Gastrocnemius medialis (tissue), 4 donors: ENCODE data around the gene MED14.

Experiments
- POLR2A ChIP-seq, 2 donors: fragments of 450-650 bp; IDR thresholded peaks; one replicate each; pipeline ENCODE4 v1.6.1; 2017; ENCODE audit warnings: antibody characterized with exemption in 2 of 2, mild to moderate bottlenecking in 2 of 2, moderate library complexity in 2 of 2
- TF ChIP-seq, protein P1 (sequence below), 5 experiments: fragments of 450-650 bp in 3 of 5; fragments of 200-600 bp in 2 of 5; sonication (generic) in 2 of 5; IDR thresholded peaks in 4 of 5; conservative IDR thresholded peaks in 1 of 5; 1 replicate in 4 of 5; 2 replicates in 1 of 5; pipeline ENCODE4 v1.5.1; 2016 to 2019; ENCODE audit warnings: antibody characterized with exemption in 5 of 5, mild to moderate bottlenecking in 3 of 5, moderate library complexity in 3 of 5

DNA sequence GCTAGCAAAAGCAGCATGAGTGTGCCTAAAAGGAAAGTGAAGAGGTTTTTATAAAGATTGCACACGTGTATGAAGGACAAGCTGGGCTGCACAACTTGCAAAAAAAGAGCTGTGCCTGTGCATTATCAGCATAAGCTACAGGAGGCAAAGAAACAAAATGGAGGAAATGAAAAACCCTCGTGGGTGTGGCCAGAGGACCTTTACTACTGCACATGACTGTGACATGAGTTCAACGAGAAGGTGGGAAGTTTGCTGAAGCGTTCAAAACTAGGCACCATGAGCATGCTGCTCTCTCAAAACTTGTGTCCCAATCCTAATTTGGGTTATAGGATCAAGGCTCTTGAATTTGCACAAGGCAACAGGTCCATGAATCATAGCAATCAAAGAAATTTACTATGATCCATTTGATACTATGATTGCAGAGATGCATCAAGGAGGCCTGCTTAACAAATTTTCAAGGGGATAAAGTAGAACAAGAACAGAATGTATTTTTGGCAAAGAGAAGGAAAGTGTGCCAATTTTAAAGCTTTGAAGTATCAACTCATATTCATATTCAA is 49.9 kb downstream of the MED14 start:
- TF ChIP-seq, protein P1, sequence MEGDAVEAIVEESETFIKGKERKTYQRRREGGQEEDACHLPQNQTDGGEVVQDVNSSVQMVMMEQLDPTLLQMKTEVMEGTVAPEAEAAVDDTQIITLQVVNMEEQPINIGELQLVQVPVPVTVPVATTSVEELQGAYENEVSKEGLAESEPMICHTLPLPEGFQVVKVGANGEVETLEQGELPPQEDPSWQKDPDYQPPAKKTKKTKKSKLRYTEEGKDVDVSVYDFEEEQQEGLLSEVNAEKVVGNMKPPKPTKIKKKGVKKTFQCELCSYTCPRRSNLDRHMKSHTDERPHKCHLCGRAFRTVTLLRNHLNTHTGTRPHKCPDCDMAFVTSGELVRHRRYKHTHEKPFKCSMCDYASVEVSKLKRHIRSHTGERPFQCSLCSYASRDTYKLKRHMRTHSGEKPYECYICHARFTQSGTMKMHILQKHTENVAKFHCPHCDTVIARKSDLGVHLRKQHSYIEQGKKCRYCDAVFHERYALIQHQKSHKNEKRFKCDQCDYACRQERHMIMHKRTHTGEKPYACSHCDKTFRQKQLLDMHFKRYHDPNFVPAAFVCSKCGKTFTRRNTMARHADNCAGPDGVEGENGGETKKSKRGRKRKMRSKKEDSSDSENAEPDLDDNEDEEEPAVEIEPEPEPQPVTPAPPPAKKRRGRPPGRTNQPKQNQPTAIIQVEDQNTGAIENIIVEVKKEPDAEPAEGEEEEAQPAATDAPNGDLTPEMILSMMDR (IDR thresholded peaks at IDR 0.05 in 4 of 5, conservative IDR thresholded peaks at IDR 0.05 in 1 of 5), result no peak
- no peak for TF ChIP-seq POLR2A (IDR thresholded peaks at IDR 0.05)
